ENCODE results near the gene RFX3. TPM values are rescaled to one million over a fixed set of nuclear protein-coding genes. Genes with fewer than 3 reads are reported as not detected.

The RFX3 gene
- total and polyA plus RNA-seq, 2 of the 13 experiments (the other 11 are each of a cell fraction or from before 2014, with no cell fraction given): 2.7 to 5.3 TPM

DNA sequence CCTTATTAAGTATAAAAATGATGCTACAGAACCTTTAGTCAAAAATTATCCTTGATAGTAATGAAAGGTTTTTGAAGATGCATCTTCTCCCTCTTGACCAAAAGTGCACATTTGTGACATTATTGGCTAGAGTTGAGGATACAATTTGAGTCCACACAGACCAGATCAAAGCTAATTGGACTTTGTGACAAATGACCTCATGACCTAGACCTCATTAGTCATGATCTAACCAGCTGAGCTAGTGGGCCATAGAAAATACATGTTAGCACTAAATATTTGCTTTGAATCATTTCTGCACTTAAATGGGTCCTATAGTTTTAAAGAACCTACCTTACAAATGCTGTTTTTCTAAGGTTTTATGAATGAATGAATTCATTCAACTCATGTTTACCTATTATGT, 182.1 kb downstream of the RFX3 start (continued):
- TF ChIP-seq, protein P1, sequence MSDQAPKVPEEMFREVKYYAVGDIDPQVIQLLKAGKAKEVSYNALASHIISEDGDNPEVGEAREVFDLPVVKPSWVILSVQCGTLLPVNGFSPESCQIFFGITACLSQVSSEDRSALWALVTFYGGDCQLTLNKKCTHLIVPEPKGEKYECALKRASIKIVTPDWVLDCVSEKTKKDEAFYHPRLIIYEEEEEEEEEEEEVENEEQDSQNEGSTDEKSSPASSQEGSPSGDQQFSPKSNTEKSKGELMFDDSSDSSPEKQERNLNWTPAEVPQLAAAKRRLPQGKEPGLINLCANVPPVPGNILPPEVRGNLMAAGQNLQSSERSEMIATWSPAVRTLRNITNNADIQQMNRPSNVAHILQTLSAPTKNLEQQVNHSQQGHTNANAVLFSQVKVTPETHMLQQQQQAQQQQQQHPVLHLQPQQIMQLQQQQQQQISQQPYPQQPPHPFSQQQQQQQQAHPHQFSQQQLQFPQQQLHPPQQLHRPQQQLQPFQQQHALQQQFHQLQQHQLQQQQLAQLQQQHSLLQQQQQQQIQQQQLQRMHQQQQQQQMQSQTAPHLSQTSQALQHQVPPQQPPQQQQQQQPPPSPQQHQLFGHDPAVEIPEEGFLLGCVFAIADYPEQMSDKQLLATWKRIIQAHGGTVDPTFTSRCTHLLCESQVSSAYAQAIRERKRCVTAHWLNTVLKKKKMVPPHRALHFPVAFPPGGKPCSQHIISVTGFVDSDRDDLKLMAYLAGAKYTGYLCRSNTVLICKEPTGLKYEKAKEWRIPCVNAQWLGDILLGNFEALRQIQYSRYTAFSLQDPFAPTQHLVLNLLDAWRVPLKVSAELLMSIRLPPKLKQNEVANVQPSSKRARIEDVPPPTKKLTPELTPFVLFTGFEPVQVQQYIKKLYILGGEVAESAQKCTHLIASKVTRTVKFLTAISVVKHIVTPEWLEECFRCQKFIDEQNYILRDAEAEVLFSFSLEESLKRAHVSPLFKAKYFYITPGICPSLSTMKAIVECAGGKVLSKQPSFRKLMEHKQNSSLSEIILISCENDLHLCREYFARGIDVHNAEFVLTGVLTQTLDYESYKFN (CRISPR knock-in tag; conservative IDR thresholded peaks at IDR 0.05): peak; percentile 72
- TF ChIP-seq ZNF558 (CRISPR knock-in tag; IDR thresholded peaks at IDR 0.05; ENCODE audit: borderline replicate concordance): no peak
- no peak for TF ChIP-seq ZNF34 (CRISPR knock-in tag; IDR thresholded peaks at IDR 0.05; ENCODE audit: borderline replicate concordance)
- no peak for TF ChIP-seq BCL6 (CRISPR knock-in tag; IDR thresholded peaks at IDR 0.05)
- TF ChIP-seq, protein P2, sequence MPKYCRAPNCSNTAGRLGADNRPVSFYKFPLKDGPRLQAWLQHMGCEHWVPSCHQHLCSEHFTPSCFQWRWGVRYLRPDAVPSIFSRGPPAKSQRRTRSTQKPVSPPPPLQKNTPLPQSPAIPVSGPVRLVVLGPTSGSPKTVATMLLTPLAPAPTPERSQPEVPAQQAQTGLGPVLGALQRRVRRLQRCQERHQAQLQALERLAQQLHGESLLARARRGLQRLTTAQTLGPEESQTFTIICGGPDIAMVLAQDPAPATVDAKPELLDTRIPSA (CRISPR knock-in tag; IDR thresholded peaks at IDR 0.05; ENCODE audit: borderline replicate concordance): no peak
- TF ChIP-seq, protein P3, sequence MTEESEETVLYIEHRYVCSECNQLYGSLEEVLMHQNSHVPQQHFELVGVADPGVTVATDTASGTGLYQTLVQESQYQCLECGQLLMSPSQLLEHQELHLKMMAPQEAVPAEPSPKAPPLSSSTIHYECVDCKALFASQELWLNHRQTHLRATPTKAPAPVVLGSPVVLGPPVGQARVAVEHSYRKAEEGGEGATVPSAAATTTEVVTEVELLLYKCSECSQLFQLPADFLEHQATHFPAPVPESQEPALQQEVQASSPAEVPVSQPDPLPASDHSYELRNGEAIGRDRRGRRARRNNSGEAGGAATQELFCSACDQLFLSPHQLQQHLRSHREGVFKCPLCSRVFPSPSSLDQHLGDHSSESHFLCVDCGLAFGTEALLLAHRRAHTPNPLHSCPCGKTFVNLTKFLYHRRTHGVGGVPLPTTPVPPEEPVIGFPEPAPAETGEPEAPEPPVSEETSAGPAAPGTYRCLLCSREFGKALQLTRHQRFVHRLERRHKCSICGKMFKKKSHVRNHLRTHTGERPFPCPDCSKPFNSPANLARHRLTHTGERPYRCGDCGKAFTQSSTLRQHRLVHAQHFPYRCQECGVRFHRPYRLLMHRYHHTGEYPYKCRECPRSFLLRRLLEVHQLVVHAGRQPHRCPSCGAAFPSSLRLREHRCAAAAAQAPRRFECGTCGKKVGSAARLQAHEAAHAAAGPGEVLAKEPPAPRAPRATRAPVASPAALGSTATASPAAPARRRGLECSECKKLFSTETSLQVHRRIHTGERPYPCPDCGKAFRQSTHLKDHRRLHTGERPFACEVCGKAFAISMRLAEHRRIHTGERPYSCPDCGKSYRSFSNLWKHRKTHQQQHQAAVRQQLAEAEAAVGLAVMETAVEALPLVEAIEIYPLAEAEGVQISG (CRISPR knock-in tag; IDR thresholded peaks at IDR 0.05): no peak
- no peak for TF ChIP-seq TGIF2 (CRISPR knock-in tag; IDR thresholded peaks at IDR 0.05)
- TF ChIP-seq ZNF317 (CRISPR knock-in tag; IDR thresholded peaks at IDR 0.05): no peak
- TF ChIP-seq, protein P4, sequence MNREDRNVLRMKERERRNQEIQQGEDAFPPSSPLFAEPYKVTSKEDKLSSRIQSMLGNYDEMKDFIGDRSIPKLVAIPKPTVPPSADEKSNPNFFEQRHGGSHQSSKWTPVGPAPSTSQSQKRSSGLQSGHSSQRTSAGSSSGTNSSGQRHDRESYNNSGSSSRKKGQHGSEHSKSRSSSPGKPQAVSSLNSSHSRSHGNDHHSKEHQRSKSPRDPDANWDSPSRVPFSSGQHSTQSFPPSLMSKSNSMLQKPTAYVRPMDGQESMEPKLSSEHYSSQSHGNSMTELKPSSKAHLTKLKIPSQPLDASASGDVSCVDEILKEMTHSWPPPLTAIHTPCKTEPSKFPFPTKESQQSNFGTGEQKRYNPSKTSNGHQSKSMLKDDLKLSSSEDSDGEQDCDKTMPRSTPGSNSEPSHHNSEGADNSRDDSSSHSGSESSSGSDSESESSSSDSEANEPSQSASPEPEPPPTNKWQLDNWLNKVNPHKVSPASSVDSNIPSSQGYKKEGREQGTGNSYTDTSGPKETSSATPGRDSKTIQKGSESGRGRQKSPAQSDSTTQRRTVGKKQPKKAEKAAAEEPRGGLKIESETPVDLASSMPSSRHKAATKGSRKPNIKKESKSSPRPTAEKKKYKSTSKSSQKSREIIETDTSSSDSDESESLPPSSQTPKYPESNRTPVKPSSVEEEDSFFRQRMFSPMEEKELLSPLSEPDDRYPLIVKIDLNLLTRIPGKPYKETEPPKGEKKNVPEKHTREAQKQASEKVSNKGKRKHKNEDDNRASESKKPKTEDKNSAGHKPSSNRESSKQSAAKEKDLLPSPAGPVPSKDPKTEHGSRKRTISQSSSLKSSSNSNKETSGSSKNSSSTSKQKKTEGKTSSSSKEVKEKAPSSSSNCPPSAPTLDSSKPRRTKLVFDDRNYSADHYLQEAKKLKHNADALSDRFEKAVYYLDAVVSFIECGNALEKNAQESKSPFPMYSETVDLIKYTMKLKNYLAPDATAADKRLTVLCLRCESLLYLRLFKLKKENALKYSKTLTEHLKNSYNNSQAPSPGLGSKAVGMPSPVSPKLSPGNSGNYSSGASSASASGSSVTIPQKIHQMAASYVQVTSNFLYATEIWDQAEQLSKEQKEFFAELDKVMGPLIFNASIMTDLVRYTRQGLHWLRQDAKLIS (CRISPR knock-in tag; IDR thresholded peaks at IDR 0.05): no peak
- TF ChIP-seq ZEB1 (IDR thresholded peaks at IDR 0.05; ENCODE audit: insufficient replicate concordance, low read depth): no peak
- TF ChIP-seq TCF7 (IDR thresholded peaks at IDR 0.05; ENCODE audit: low read depth): peak; percentile 77; the same call in 1 of the 2 replicates
- TF ChIP-seq ZNF644 (CRISPR knock-in tag; IDR thresholded peaks at IDR 0.05; ENCODE audit: low read depth): peak; percentile 46; the same call in 1 of the 2 replicates
- no peak for TF ChIP-seq NFKB2 (CRISPR knock-in tag; IDR thresholded peaks at IDR 0.05; ENCODE audit: borderline replicate concordance)
- TF ChIP-seq RBM22 (optimal IDR thresholded peaks at IDR 0.05; ENCODE audit: low read length): no peak
- no peak for TF ChIP-seq KLF13 (CRISPR knock-in tag; IDR thresholded peaks at IDR 0.05)
- TF ChIP-seq, protein P5, sequence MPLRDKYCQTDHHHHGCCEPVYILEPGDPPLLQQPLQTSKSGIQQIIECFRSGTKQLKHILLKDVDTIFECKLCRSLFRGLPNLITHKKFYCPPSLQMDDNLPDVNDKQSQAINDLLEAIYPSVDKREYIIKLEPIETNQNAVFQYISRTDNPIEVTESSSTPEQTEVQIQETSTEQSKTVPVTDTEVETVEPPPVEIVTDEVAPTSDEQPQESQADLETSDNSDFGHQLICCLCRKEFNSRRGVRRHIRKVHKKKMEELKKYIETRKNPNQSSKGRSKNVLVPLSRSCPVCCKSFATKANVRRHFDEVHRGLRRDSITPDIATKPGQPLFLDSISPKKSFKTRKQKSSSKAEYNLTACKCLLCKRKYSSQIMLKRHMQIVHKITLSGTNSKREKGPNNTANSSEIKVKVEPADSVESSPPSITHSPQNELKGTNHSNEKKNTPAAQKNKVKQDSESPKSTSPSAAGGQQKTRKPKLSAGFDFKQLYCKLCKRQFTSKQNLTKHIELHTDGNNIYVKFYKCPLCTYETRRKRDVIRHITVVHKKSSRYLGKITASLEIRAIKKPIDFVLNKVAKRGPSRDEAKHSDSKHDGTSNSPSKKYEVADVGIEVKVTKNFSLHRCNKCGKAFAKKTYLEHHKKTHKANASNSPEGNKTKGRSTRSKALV (CRISPR knock-in tag; IDR thresholded peaks at IDR 0.05): no peak
- no peak for TF ChIP-seq NFYB (CRISPR knock-in tag; IDR thresholded peaks at IDR 0.05)
- no peak for TF ChIP-seq SP5 (CRISPR knock-in tag; IDR thresholded peaks at IDR 0.05; ENCODE audit: borderline replicate concordance, low read depth)

Measured in HepG2 (cell line).